ENCODE results near the gene TMEM185B.
"Not testable (repeated sequence)": the region's sequence is repeated elsewhere in the genome, so short reads cannot be mapped to it uniquely, and the experiment has no call there.

TMEM185B gene

GRCh38 chr2:120235681-120236080 is 12.5 kb upstream of the TMEM185B start:
- peaks cover 0 to 26% (median 12%) of the 10 kb centered on the region in 4 donors for H3K4me1 ChIP-seq
- intact Hi-C loops (cut with DNase I; ENCODE audit: low total_unique reads), result no loop called here

GRCh38 chr2:120235158-120235557 is 12.0 kb upstream of the TMEM185B start:
- H3K4me1 ChIP-seq, result peaks cover 0 to 26% (median 12%) of the 10 kb centered on the region in 4 donors
- H3K9me3 ChIP-seq; intact Hi-C loops (cut with DNase I; ENCODE audit: low total_unique reads); DNase-seq; H3K4me3 ChIP-seq; H3K27me3 ChIP-seq; H3K27ac ChIP-seq; H3K36me3 ChIP-seq: not testable (repeated sequence)

More at GRCh38 chr2:120235681-120236080, 12.5 kb upstream of the TMEM185B start:
- no peak overlapping the region for H3K27ac ChIP-seq
- no peak for DNase-seq
- H3K36me3 ChIP-seq, result no peaks in the 10 kb centered on the region
- no peak overlapping the region for H3K4me3 ChIP-seq
- H3K27me3 ChIP-seq, result peaks cover 0 to 3% of the 10 kb centered on the region in 2 donors
- TF ChIP-seq CTCF (IDR thresholded peaks at IDR 0.05), result no peak
- no peaks in the 10 kb centered on the region for H3K9me3 ChIP-seq

GRCh38 chr2:120233292-120233691 is 10.1 kb upstream of the TMEM185B start:
- DNase-seq, result no peak
- Histone ChIP-seq H3K4me3 (no peak overlapping the region), H3K27ac (no peak overlapping the region), H3K27me3 (peaks cover 0 to 3% of the 10 kb centered on the region in 2 donors), H3K4me1 (peaks cover 0 to 14% (median 2%) of the 10 kb centered on the region in 4 donors), H3K36me3 (no peaks in the 10 kb centered on the region), H3K9me3 (no peaks in the 10 kb centered on the region)
- TF ChIP-seq CTCF (IDR thresholded peaks at IDR 0.05), result no peak
- intact Hi-C loops (cut with DNase I; ENCODE audit: low total_unique reads), result no loop called here

- H3K27ac ChIP-seq, result peak overlapping the region in 1 of 2 donors; percentile 17
- H3K36me3 ChIP-seq, result no peaks in the 10 kb centered on the region
- peaks cover 0 to 14% (median 2%) of the 10 kb centered on the region in 4 donors for H3K4me1 ChIP-seq
- H3K9me3 ChIP-seq, result no peaks in the 10 kb centered on the region
- no peak for TF ChIP-seq CTCF (IDR thresholded peaks at IDR 0.05)
- peak overlapping the region; percentile 41 to 51 for H3K4me3 ChIP-seq
- DNase-seq, result peak in 1 of 2 donors; percentile 59
- peaks cover 0 to 3% of the 10 kb centered on the region in 2 donors for H3K27me3 ChIP-seq
- intact Hi-C loops (cut with DNase I; ENCODE audit: low total_unique reads), result no loop called here
Observed at GRCh38 chr2:120231974-120232635, 8.9 kb upstream of the TMEM185B start.

- H3K4me1 ChIP-seq, result peaks cover 0 to 14% (median 2%) of the 10 kb centered on the region in 4 donors
- intact Hi-C loops (cut with DNase I; ENCODE audit: low total_unique reads), result no loop called here
- H3K27me3 ChIP-seq, result peaks cover 0 to 3% of the 10 kb centered on the region in 2 donors
- TF ChIP-seq CTCF (IDR thresholded peaks at IDR 0.05), result no peak
- H3K4me3 ChIP-seq, result peak overlapping the region; percentile 41 to 51
- DNase-seq, result peak in 1 of 2 donors; percentile 41
- H3K9me3 ChIP-seq, result no peaks in the 10 kb centered on the region
- H3K36me3 ChIP-seq, result no peaks in the 10 kb centered on the region
- no peak overlapping the region for H3K27ac ChIP-seq
Observed at GRCh38 chr2:120231564-120231973, 8.4 kb upstream of the TMEM185B start.

All from tibial artery (tissue), 4 donors.